Smooth muscle cell (in vitro differentiated cells): Measurements from ENCODE around the gene DLX2. TPM values are rescaled to one million over a fixed set of nuclear protein-coding genes. Genes with fewer than 3 reads are reported as not detected.

Experiments used
- DNase-seq: peaks from one replicate; lab custom pipeline; 2025; ENCODE audit not compliant: unreplicated experiment; lab: John Stamatoyannopoulos, UW
- H2AFZ ChIP-seq: fragments of 200-600 bp; sonication (generic); 2 replicates; pipeline ENCODE4 v1.6.0; 2016; ENCODE audit warnings: antibody characterized with exemption, low read depth, mild to moderate bottlenecking
- H3F3A ChIP-seq: fragments of 200-600 bp; sonication (generic); 2 replicates; pipeline ENCODE4 v1.6.0; 2017; ENCODE audit warnings: antibody characterized with exemption, low read depth
- H3K27ac ChIP-seq: fragments of 200-600 bp; sonication (generic); 2 replicates; pipeline ENCODE4 v1.5.1; 2016; ENCODE audit warnings: low read depth, mild to moderate bottlenecking
- H3K27me3 ChIP-seq: fragments of 200-600 bp; sonication (generic); 2 replicates; pipeline ENCODE4 v1.6.1; 2016; ENCODE audit warnings: low read depth, mild to moderate bottlenecking
- H3K36me3 ChIP-seq: fragments of 200-600 bp; sonication (generic); 2 replicates; pipeline ENCODE4 v1.5.1; 2016; ENCODE audit warnings: low read depth
- H3K4me1 ChIP-seq: fragments of 200-600 bp; sonication (generic); 2 replicates; pipeline ENCODE4 v1.5.1; 2016; ENCODE audit warnings: low read depth
- H3K4me2 ChIP-seq: fragments of 200-600 bp; sonication (generic); 2 replicates; pipeline ENCODE4 v1.6.0; 2016; ENCODE audit warnings: mild to moderate bottlenecking
- H3K4me3 ChIP-seq: fragments of 200-600 bp; sonication (generic); 2 replicates; pipeline ENCODE4 v1.5.1; 2016; ENCODE audit warnings: mild to moderate bottlenecking
- H3K79me2 ChIP-seq: fragments of 200-600 bp; sonication (generic); 2 replicates; pipeline ENCODE4 v1.6.0; 2016; ENCODE audit warnings: low read depth, mild to moderate bottlenecking
- H3K9ac ChIP-seq: fragments of 200-600 bp; sonication (generic); 2 replicates; pipeline ENCODE4 v1.6.0; 2016; ENCODE audit warnings: low read depth
- H3K9me3 ChIP-seq: fragments of 200-600 bp; sonication (generic); replicated peaks from 2 replicates; pipeline ENCODE4 v1.5.1; 2016; ENCODE audit warnings: low read depth
- H4K20me1 ChIP-seq: fragments of 200-600 bp; sonication (generic); 2 replicates; pipeline ENCODE4 v1.6.0; 2016; ENCODE audit warnings: low read depth
- WGBS: methylation state at CpG from one replicate; pipeline ENCODE4 v1.1.7; 2016; ENCODE audit warnings: low lambda C conversion rate; 5-methylcytosine and 5-hydroxymethylcytosine counted together
- polyA plus RNA-seq: library from polyadenylated mRNA; unstranded; fragments of >200 nt; fragmentation: Nextera tagmentation; extraction: Ambion mirVana; gene quantifications from 2 replicates; pipeline ENCODE4 v1.2.1, GENCODE V29; 2016
- total RNA-seq: library from RNA; depleted of rRNA; stranded (reverse); fragments of >200 nt; gene quantifications from 2 replicates; pipeline ENCODE4 v1.2.3, GENCODE V29; 2014
- TF ChIP-seq, protein P1 (sequence below): fragments of 200-600 bp; sonication (generic); IDR thresholded peaks from 2 replicates; pipeline ENCODE4 v1.5.1; 2017; ENCODE audit warnings: borderline replicate concordance, mild to moderate bottlenecking, antibody characterized with exemption; ENCODE audit not compliant: insufficient read depth, poor library complexity, severe bottlenecking

DLX2 gene
- total and polyA plus RNA-seq, 2 experiments from 2014 or later = 1.9 TPM

DNA sequence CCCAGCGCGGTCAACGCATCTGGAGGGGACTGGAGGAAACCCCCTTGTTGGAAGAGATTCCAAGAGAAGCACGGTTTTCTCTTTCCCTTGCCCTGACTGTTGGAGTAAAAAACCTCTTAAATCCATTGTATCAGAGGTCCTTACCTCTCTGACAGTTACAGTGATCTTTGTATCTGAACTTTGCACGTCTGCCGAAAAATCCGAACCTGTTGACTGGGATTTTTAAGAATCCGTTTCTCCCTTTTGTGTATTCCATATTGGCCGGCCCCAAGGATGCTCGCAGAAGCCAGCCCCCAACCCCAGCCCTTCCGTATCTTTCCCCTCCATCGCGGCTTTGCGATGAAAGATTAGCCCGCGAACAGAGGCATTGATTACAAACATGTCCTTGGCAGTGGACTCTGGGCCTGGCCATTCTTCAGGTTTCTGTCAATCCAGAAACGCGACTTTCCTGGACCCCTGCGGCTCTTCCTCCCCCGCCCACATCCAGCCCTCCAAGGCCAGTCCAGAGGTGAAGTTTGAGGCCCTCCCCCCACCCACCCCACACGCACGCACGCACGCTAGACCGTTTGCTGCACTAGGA is 22.0 kb downstream of the DLX2 start:
- Histone ChIP-seq H3K4me3 (no peak overlapping the region), H4K20me1 (no peaks in the 10 kb centered on the region), H2AFZ (no peak overlapping the region), H3K4me2 (peak overlapping the region; percentile 9), H3K79me2 (no peaks in the 10 kb centered on the region), H3K4me1 (peaks cover 11% of the 10 kb centered on the region), H3F3A (no peaks in the 10 kb centered on the region), H3K36me3 (no peaks in the 10 kb centered on the region), H3K9ac (no peak overlapping the region), H3K9me3 (no peaks in the 10 kb centered on the region), H3K27me3 (peaks cover 100% of the 10 kb centered on the region), H3K27ac (no peak overlapping the region)
- TF ChIP-seq, protein P1, sequence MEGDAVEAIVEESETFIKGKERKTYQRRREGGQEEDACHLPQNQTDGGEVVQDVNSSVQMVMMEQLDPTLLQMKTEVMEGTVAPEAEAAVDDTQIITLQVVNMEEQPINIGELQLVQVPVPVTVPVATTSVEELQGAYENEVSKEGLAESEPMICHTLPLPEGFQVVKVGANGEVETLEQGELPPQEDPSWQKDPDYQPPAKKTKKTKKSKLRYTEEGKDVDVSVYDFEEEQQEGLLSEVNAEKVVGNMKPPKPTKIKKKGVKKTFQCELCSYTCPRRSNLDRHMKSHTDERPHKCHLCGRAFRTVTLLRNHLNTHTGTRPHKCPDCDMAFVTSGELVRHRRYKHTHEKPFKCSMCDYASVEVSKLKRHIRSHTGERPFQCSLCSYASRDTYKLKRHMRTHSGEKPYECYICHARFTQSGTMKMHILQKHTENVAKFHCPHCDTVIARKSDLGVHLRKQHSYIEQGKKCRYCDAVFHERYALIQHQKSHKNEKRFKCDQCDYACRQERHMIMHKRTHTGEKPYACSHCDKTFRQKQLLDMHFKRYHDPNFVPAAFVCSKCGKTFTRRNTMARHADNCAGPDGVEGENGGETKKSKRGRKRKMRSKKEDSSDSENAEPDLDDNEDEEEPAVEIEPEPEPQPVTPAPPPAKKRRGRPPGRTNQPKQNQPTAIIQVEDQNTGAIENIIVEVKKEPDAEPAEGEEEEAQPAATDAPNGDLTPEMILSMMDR = no peak
- no peak for DNase-seq
- 4% methylated on average over 25 of the region's 25 CpGs for WGBS

DNA sequence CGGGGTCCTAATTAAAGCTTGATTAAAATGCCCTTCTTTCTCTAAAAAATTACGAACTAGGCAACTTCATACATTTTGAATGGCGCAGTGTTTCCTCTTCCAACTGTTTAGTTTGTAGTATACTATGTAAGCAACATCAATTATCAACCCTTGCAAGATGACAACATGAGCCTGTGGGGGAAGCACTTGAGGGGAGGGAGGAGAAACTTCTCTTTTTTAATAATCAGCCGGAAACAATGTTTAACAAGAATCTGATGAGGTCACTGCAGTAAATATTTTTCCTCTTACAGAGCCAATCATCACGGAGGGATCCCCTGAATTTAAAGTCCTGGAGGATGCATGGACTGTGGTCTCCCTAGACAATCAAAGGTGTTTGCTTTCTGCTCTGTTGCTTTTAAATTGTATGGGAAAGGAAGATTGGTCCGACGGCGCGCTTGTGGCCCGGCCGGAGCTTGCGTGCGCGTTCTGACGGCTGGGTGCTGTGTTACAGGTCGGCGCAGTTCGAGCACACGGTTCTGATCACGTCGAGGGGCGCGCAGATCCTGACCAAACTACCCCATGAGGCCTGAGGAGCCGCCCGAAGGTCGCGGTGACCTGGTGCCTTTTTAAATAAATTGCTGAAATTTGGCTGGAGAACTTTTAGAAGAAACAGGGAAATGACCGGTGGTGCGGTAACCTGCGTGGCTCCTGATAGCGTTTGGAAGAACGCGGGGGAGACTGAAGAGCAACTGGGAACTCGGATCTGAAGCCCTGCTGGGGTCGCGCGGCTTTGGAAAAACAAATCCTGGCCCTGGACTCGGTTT is 22.7 kb downstream of the DLX2 start:
- no peak overlapping the region for H2AFZ ChIP-seq
- WGBS = 17% methylated on average over 38 of the region's 38 CpGs
- H3K27me3 ChIP-seq = peaks cover 100% of the 10 kb centered on the region

DNA sequence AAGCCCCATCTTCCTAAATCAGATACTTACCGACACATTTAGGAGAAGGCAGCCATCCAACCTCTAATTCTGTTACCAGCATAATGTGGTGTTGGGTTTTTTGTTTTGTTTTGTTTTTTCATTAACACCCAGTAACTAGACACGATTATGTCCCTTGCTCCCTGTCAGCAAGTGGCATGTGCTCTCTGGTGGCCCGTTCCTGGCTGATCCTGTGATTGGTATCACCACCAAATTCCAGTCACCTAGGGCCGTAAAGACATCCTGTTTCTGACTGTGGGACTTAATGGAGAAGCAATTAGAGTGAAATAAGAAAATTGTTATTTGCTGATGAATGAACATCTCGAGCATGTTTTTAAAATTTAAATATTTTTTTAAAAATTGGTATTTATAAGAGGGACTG is 23.3 kb downstream of the DLX2 start:
- H3K4me3 ChIP-seq = no peak overlapping the region
- no peak overlapping the region for H3K4me2 ChIP-seq
- TF ChIP-seq, protein P1 = no peak
- no peaks in the 10 kb centered on the region for H4K20me1 ChIP-seq
- H3K9ac ChIP-seq = no peak overlapping the region
- peaks cover 100% of the 10 kb centered on the region for H3K27me3 ChIP-seq
- H3F3A ChIP-seq = no peaks in the 10 kb centered on the region
- H3K79me2 ChIP-seq = no peaks in the 10 kb centered on the region
- H3K9me3 ChIP-seq = no peaks in the 10 kb centered on the region
- H3K36me3 ChIP-seq = no peaks in the 10 kb centered on the region
- H3K4me1 ChIP-seq = peaks cover 6% of the 10 kb centered on the region
- no peak overlapping the region for H3K27ac ChIP-seq
- H2AFZ ChIP-seq = no peak overlapping the region
- 76% methylated on average over 5 of the region's 5 CpGs for WGBS
- DNase-seq = no peak

More for the DNA sequence above, 22.7 kb downstream of the DLX2 start:
- H3K4me2 ChIP-seq = peak overlapping the region; percentile 6
- H3K79me2 ChIP-seq = no peaks in the 10 kb centered on the region
- peaks cover 8% of the 10 kb centered on the region for H3K4me1 ChIP-seq
- no peak overlapping the region for H3K27ac ChIP-seq
- TF ChIP-seq, protein P1 = no peak
- no peaks in the 10 kb centered on the region for H3K36me3 ChIP-seq
- DNase-seq = no peak
- no peaks in the 10 kb centered on the region for H4K20me1 ChIP-seq
- H3K4me3 ChIP-seq = no peak overlapping the region
- no peak overlapping the region for H3K9ac ChIP-seq
- H3F3A ChIP-seq = no peaks in the 10 kb centered on the region
- no peaks in the 10 kb centered on the region for H3K9me3 ChIP-seq
